Esophagus muscularis mucosa (tissue), 4 donors: ENCODE results near the gene GFRA3. TPM values are rescaled to one million over a fixed set of nuclear protein-coding genes. Genes with fewer than 3 reads are reported as not detected.

Source experiments
- DNase-seq: peaks from one replicate; pipeline ENCODE4 v3.0.0-alpha.2; 2017; ENCODE audit errors: extremely low spot score
- H3K27ac ChIP-seq, 4 donors: fragments of 200-600 bp; sonication (generic); replicated peaks in 1 of 4; 1 replicate in 3 of 4; 2 replicates in 1 of 4; pipeline ENCODE4 v1.5.1; 2016 to 2019; ENCODE audit warnings: mild to moderate bottlenecking in 1 of 4
- H3K27me3 ChIP-seq, 4 donors: fragments of 200-600 bp; sonication (generic); one replicate each; pipeline versions ENCODE4 v1.5.1 to v1.6.0; 2016 to 2019
- H3K36me3 ChIP-seq, 4 donors: fragments of 200-600 bp; sonication (generic); one replicate each; pipeline ENCODE4 v1.5.1; 2016 to 2019
- H3K4me1 ChIP-seq, 4 donors: fragments of 200-600 bp; sonication (generic); one replicate each; pipeline ENCODE4 v1.5.1; 2016 to 2019
- H3K4me3 ChIP-seq, 4 donors: fragments of 200-600 bp; sonication (generic); 1 replicate in 2 of 4; 2 replicates in 2 of 4; pipeline ENCODE4 v1.5.1; 2016 to 2019; ENCODE audit warnings: mild to moderate bottlenecking in 4 of 4, moderate library complexity in 1 of 4
- H3K9me3 ChIP-seq, 4 donors: fragments of 200-600 bp; sonication (generic); 1 replicate in 3 of 4; 2 replicates in 1 of 4; pipeline ENCODE4 v1.5.1; 2016 to 2019
- EP300 ChIP-seq: sonication (generic); formaldehyde crosslinking; IDR thresholded peaks from one replicate; pipeline ENCODE4 v1.6.1; 2017; ENCODE audit warnings: antibody characterized with exemption
- POLR2A ChIP-seq: fragments of 450-650 bp; IDR thresholded peaks from one replicate; pipeline ENCODE4 v1.6.1; 2017; ENCODE audit warnings: antibody characterized with exemption, moderate library complexity, mild to moderate bottlenecking, low read depth
- POLR2AphosphoS5 ChIP-seq, 2 donors: sonication (generic); formaldehyde crosslinking; IDR thresholded peaks; one replicate each; pipeline ENCODE4 v1.6.1; 2017; ENCODE audit warnings: antibody characterized with exemption in 2 of 2
- WGBS: methylation state at CpG from one replicate; pipeline ENCODE4 v1.1.5; 2018; 5-methylcytosine and 5-hydroxymethylcytosine counted together
- intact Hi-C: fragments of 100-400 bp; cut with DNase I; formaldehyde crosslinking; loops from one replicate; pipeline ENCODE4 v1.15.1; 2023
- total RNA-seq, 4 donors: library from RNA; depleted of rRNA; stranded (reverse); fragments of >200 nt; gene quantifications; one replicate each; pipeline versions ENCODE4 v1.1.0 to v1.2.1, GENCODE V29; 2016
- TF ChIP-seq, protein P1 (sequence below), 3 experiments: fragments of 200-600 bp in 2 of 3; fragments of 450-650 bp in 1 of 3; sonication (generic) in 2 of 3; IDR thresholded peaks; one replicate each; pipeline ENCODE4 v1.5.1; 2017 to 2019; ENCODE audit warnings: antibody characterized with exemption in 3 of 3, mild to moderate bottlenecking in 2 of 3, moderate library complexity in 1 of 3

Gene GFRA3
- total RNA-seq, 4 donors from 2014 or later, result 2.5 to 8.4 (median 4.2) TPM

DNA sequence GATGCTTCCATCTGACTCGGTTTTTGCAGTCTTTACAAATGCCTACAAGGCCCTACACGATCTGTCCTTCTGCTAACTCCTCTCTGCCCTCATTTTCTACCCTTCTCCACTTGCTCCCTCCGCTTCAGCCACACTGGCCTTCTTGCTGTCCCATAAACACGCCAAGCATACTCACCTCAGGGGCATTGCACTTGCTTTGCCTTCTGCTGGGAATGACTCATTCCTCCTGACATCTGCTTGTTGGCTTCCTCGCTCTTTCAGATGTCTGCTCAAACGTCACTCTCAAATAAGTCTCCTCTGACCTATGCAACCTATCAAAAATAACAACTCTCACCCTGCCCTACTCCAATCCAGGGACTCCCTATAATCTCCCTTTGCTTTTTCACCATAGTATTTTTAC, 29.0 kb upstream of the GFRA3 start:
- no peak for TF ChIP-seq EP300
- no peak for TF ChIP-seq POLR2AphosphoS5 (IDR thresholded peaks at IDR 0.05)
- TF ChIP-seq POLR2A, result no peak
- TF ChIP-seq, protein P1, sequence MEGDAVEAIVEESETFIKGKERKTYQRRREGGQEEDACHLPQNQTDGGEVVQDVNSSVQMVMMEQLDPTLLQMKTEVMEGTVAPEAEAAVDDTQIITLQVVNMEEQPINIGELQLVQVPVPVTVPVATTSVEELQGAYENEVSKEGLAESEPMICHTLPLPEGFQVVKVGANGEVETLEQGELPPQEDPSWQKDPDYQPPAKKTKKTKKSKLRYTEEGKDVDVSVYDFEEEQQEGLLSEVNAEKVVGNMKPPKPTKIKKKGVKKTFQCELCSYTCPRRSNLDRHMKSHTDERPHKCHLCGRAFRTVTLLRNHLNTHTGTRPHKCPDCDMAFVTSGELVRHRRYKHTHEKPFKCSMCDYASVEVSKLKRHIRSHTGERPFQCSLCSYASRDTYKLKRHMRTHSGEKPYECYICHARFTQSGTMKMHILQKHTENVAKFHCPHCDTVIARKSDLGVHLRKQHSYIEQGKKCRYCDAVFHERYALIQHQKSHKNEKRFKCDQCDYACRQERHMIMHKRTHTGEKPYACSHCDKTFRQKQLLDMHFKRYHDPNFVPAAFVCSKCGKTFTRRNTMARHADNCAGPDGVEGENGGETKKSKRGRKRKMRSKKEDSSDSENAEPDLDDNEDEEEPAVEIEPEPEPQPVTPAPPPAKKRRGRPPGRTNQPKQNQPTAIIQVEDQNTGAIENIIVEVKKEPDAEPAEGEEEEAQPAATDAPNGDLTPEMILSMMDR (IDR thresholded peaks at IDR 0.05), result no peak
- H3K9me3 ChIP-seq, result no peaks in the 10 kb centered on the region
- H3K27ac ChIP-seq, result no peak overlapping the region
- 89% methylated on average over 6 of the region's 6 CpGs for WGBS
- no peaks in the 10 kb centered on the region for H3K36me3 ChIP-seq
- no peak for DNase-seq
- H3K27me3 ChIP-seq, result no peaks in the 10 kb centered on the region
- H3K4me3 ChIP-seq, result no peak overlapping the region
- intact Hi-C loops, result no loop called here
- H3K4me1 ChIP-seq, result no peaks in the 10 kb centered on the region

DNA sequence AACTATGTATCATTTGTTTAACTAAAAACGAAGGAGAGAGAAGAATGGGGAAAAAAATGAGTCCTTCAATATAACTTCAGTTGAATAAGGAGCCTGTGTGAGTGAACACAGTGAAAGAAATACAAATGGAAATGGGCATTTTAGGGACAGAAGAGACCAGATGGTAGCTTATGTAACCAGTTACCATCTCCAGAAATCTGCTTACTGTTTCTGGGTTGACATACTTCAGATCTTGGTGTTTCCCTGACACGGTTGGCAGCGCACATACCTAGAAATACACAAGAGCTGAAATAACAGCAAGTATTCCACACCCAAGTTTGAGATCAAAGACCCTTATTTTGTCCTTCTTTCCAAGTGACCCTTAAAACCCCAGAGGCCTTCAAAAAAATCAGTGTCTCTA, 14.9 kb upstream of the GFRA3 start:
- Histone ChIP-seq H3K4me1 (peaks cover 0 to 6% (median 0%) of the 10 kb centered on the region in 4 donors), H3K36me3 (no peaks in the 10 kb centered on the region), H3K27me3 (no peaks in the 10 kb centered on the region), H3K9me3 (no peaks in the 10 kb centered on the region), H3K4me3 (no peak overlapping the region), H3K27ac (no peak overlapping the region)
- TF ChIP-seq POLR2AphosphoS5 (IDR thresholded peaks at IDR 0.05) (no peak), POLR2A (no peak), EP300 (no peak)
- TF ChIP-seq, protein P1 (IDR thresholded peaks at IDR 0.05), result no peak
- 85% methylated on average over 3 of the region's 3 CpGs for WGBS
- no peak for DNase-seq
- intact Hi-C loops, result no loop called here

DNA sequence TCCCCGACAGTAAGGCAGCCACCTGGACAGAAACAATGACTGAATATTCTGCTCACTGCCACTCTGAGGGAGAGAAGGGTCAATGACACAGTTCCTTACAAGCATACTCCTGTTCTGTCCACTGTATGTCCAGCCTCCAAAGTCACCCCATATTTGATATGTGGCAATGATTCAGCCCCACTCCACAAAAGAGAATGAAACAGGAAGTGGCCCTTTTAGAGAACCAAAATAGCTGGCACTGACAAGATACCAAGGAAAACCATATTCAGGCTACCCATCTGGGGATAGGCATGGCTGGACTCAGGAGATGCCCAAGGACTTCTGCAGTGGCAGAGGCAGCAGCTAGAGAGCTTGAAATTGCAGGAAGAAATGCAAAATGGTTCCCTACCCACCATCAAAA, 12.8 kb upstream of the GFRA3 start:
- DNase-seq, result no peak
- WGBS, result 87% methylated on average over 1 of the region's 1 CpG
- Histone ChIP-seq H3K9me3 (no peaks in the 10 kb centered on the region), H3K27me3 (no peaks in the 10 kb centered on the region), H3K4me3 (no peak overlapping the region), H3K36me3 (no peaks in the 10 kb centered on the region), H3K27ac (no peak overlapping the region), H3K4me1 (peaks cover 0 to 6% (median 1%) of the 10 kb centered on the region in 4 donors)
- TF ChIP-seq EP300, result no peak
- TF ChIP-seq, protein P1 (IDR thresholded peaks at IDR 0.05), result no peak
- TF ChIP-seq POLR2A, result no peak
- TF ChIP-seq POLR2AphosphoS5 (IDR thresholded peaks at IDR 0.05), result no peak
- intact Hi-C loops, result no loop called here

DNA sequence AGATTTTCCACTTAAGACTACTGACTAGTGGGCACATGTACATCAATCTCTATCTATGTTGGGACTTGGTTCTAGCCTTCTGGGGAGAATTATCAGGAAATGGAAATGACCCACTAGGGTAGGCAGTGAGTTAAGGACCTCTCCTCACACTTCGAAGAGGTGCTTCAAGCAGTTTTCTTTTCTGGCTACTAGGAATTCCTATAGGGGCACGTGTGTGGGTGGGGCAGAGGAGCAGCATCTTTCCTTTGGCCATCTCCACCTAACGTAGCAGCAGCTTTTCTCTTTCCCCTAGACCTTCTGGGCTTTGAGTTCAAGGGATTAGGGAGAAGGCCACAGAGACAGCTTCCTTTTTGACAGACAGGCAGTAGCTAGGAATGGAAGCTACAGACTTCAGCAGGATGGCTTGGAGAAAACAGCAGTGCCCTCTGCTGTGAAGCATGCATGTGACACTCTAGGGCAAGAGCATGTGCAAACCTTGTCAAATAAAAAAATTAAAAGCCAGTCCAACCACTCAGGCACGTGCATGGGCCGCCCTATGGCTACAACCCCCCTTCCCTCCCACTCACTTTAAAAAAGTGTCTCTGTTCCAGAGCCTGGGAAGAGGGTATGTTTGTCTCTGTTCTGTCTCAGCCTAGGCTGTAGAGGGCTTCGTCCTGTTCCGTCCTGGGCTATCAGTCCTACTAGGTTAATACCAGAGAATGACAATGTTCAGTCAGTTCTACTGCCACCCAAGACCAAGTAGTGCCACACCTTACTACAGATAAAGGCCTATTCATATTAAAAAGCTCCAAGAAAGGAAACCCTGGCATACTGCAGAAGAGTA, 8.7 kb upstream of the GFRA3 start:
- TF ChIP-seq EP300, result no peak
- TF ChIP-seq, protein P1 (IDR thresholded peaks at IDR 0.05), result peak; percentile 41 to 54 (median 43)
- Histone ChIP-seq H3K27me3 (no peaks in the 10 kb centered on the region), H3K4me3 (no peak overlapping the region), H3K36me3 (no peaks in the 10 kb centered on the region), H3K27ac (no peak overlapping the region), H3K4me1 (peaks cover 0 to 2% (median 0%) of the 10 kb centered on the region in 4 donors), H3K9me3 (no peaks in the 10 kb centered on the region)
- 56% methylated on average over 7 of the region's 7 CpGs for WGBS
- intact Hi-C loops, result loop anchor here (1.0 kb wide), 1 partner anchor 60 kb away; no protein-coding TSS in a partner anchor
- DNase-seq, result no peak

DNA sequence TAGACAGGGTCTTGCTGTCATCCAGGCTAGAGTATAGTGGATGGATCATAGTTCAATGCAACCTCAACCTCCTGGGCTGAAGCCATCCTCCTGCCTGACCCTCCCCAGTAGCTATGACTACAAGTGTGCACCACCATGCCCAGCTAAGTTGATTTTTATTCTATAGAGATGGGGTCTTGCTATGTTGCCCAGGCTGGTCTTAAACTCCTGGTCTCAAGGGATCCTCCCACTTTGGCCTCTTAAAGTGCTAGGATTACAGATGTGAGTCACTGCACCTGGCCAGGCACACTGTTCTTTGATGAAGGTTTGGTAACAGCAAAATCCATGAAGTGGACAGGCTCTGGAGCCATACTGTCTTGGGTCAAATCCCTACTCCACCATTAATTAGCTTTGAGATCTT, 6.5 kb upstream of the GFRA3 start:
- peaks cover 0 to 3% (median 1%) of the 10 kb centered on the region in 4 donors for H3K4me1 ChIP-seq
- no peaks in the 10 kb centered on the region for H3K9me3 ChIP-seq
- TF ChIP-seq POLR2AphosphoS5 (IDR thresholded peaks at IDR 0.05) (no peak), EP300 (no peak), POLR2A (no peak)
- TF ChIP-seq, protein P1 (IDR thresholded peaks at IDR 0.05), result no peak
- no peaks in the 10 kb centered on the region for H3K36me3 ChIP-seq
- no peak for DNase-seq
- H3K4me3 ChIP-seq, result no peak overlapping the region
- intact Hi-C loops, result no loop called here
- no peaks in the 10 kb centered on the region for H3K27me3 ChIP-seq
- H3K27ac ChIP-seq, result no peak overlapping the region
